Ishikawa (cell line): ENCODE results near the gene PLXNA2.

ENCODE experiments used
- CEBPB ChIP-seq: IDR thresholded peaks from 2 replicates; pipeline ENCODE4 v1.6.1; 2012
- CREB1 ChIP-seq: IDR thresholded peaks from 2 replicates; pipeline ENCODE4 v1.6.1; 2012; ENCODE audit warnings: low read depth
- EGR1 ChIP-seq: IDR thresholded peaks from 2 replicates; pipeline ENCODE4 v1.6.1; 2012
- EP300 ChIP-seq: IDR thresholded peaks from 2 replicates; pipeline ENCODE4 v1.6.1; 2012; ENCODE audit warnings: borderline replicate concordance
- FOXM1 ChIP-seq: IDR thresholded peaks from 2 replicates; pipeline ENCODE4 v1.6.1; 2012; ENCODE audit warnings: low read depth, borderline replicate concordance
- MAX ChIP-seq: IDR thresholded peaks from 2 replicates; pipeline ENCODE4 v1.6.1; 2012
- NFIC ChIP-seq: IDR thresholded peaks from 2 replicates; pipeline ENCODE4 v1.6.1; 2012
- RAD21 ChIP-seq: IDR thresholded peaks from 2 replicates; pipeline ENCODE4 v1.6.1; 2012; ENCODE audit warnings: low read depth
- REST ChIP-seq: IDR thresholded peaks from 2 replicates; pipeline ENCODE4 v1.6.1; 2012; ENCODE audit warnings: low read depth, mild to moderate bottlenecking
- TAF1 ChIP-seq: IDR thresholded peaks from 2 replicates; pipeline ENCODE4 v1.6.1; 2012; ENCODE audit warnings: low read depth, mild to moderate bottlenecking
- TCF12 ChIP-seq: IDR thresholded peaks from 2 replicates; pipeline ENCODE4 v1.6.1; 2012; ENCODE audit warnings: low read depth
- USF1 ChIP-seq: IDR thresholded peaks from 2 replicates; pipeline ENCODE4 v1.6.1; 2012
- YY1 ChIP-seq: IDR thresholded peaks from 2 replicates; pipeline ENCODE4 v1.6.1; 2012; ENCODE audit warnings: low read depth
- ZBTB7A ChIP-seq: IDR thresholded peaks from 2 replicates; pipeline ENCODE4 v1.6.1; 2012; ENCODE audit warnings: low read depth

GRCh38 chr1:208012721-208013120 is 231.5 kb downstream of the PLXNA2 start:
- TF ChIP-seq EP300: no peak
- TF ChIP-seq FOXM1: no peak
- TF ChIP-seq TAF1: no peak
- no peak for TF ChIP-seq RAD21
- no peak for TF ChIP-seq MAX
- no peak for TF ChIP-seq REST
- TF ChIP-seq NFIC: no peak
- no peak for TF ChIP-seq USF1
- no peak for TF ChIP-seq YY1
- TF ChIP-seq EGR1: no peak
- no peak for TF ChIP-seq CEBPB
- no peak for TF ChIP-seq ZBTB7A
- TF ChIP-seq TCF12: no peak
- TF ChIP-seq CREB1: no peak
